Measurements from ENCODE around the gene ALPL.

GRCh38 chr1:21511579-21512522, 2.6 kb downstream of the ALPL start:
- TF ChIP-seq, protein P1, sequence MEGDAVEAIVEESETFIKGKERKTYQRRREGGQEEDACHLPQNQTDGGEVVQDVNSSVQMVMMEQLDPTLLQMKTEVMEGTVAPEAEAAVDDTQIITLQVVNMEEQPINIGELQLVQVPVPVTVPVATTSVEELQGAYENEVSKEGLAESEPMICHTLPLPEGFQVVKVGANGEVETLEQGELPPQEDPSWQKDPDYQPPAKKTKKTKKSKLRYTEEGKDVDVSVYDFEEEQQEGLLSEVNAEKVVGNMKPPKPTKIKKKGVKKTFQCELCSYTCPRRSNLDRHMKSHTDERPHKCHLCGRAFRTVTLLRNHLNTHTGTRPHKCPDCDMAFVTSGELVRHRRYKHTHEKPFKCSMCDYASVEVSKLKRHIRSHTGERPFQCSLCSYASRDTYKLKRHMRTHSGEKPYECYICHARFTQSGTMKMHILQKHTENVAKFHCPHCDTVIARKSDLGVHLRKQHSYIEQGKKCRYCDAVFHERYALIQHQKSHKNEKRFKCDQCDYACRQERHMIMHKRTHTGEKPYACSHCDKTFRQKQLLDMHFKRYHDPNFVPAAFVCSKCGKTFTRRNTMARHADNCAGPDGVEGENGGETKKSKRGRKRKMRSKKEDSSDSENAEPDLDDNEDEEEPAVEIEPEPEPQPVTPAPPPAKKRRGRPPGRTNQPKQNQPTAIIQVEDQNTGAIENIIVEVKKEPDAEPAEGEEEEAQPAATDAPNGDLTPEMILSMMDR (IDR thresholded peaks at IDR 0.05; ENCODE audit: insufficient read depth, low read length, poor library complexity, severe bottlenecking), result no peak
- no peak for TF ChIP-seq EZH2phosphoT487 (conservative IDR thresholded peaks at IDR 0.05; ENCODE audit: low read length)
